Muscle layer of duodenum (tissue), 2 donors: Measurements from ENCODE around the gene SCGN.

ENCODE experiments used
- H3K27ac ChIP-seq: one replicate; pipeline ENCODE4 v1.7.0; 2013; ENCODE audit warnings: mild to moderate bottlenecking, low read length
- H3K27me3 ChIP-seq: one replicate; pipeline ENCODE4 v1.7.0; 2013; ENCODE audit warnings: low read depth, mild to moderate bottlenecking, control low read depth, low read length
- H3K36me3 ChIP-seq, 2 donors: one replicate each; pipeline ENCODE4 v1.7.0; 2013; ENCODE audit warnings: low read length in 2 of 2, control low read depth in 1 of 2, mild to moderate bottlenecking in 1 of 2; ENCODE audit not compliant: insufficient read depth in 2 of 2, control insufficient read depth in 1 of 2
- H3K4me1 ChIP-seq, 2 donors: one replicate each; pipeline ENCODE4 v1.7.0; 2013; ENCODE audit warnings: low read length in 2 of 2, mild to moderate bottlenecking in 2 of 2, control low read depth in 1 of 2, moderate library complexity in 1 of 2; ENCODE audit not compliant: insufficient read depth in 2 of 2, control insufficient read depth in 1 of 2
- H3K4me3 ChIP-seq, 2 donors: one replicate each; pipeline ENCODE4 v1.7.0; 2013; ENCODE audit warnings: low read length in 2 of 2, low read depth in 1 of 2, mild to moderate bottlenecking in 1 of 2
- H3K9me3 ChIP-seq, 2 donors: one replicate each; pipeline ENCODE4 v1.7.0; 2013; ENCODE audit warnings: low read length in 2 of 2, control low read depth in 1 of 2, mild to moderate bottlenecking in 1 of 2; ENCODE audit not compliant: control insufficient read depth in 1 of 2
- donor health status: healthy.

SCGN gene

DNA sequence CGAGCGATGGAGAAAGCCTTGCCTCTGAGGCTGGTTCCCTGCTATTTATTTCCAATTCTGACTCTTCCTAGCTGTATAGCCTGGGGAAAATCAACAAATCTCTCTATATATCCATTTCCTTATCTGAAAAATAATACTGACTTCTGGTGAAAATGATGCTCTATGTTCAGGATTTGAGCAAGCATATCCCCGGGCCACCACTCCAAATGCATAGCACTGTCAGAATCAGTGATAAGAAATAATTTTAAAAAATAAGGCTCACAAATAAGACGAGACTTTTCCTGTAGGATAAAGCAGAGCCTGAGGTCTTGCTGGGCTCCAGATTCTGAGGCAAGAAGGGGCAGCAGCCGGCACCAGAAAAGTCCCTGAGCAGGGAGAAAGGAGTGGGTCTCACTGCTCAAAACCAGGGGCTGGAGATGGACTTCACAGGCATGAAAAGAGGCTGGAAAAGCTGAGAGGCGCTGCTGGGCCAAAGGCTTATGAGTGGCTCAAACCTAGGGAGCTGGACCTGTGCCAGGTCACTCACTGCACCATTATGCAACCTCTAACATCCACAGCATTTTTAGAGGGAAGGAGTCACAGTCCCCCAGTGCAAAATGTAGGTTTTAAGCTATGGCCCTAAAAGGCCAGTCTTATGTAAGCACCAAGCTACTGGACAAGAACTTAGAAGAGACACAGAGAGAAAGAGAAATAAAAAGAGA lies 54.4 kb downstream of the SCGN start:
- no peaks in the 10 kb centered on the region for H3K36me3 ChIP-seq
- H3K9me3 ChIP-seq: no peaks in the 10 kb centered on the region
- no peaks in the 10 kb centered on the region for H3K4me1 ChIP-seq
- H3K27me3 ChIP-seq: no peaks in the 10 kb centered on the region
- H3K4me3 ChIP-seq: no peak overlapping the region
- no peak overlapping the region for H3K27ac ChIP-seq

DNA sequence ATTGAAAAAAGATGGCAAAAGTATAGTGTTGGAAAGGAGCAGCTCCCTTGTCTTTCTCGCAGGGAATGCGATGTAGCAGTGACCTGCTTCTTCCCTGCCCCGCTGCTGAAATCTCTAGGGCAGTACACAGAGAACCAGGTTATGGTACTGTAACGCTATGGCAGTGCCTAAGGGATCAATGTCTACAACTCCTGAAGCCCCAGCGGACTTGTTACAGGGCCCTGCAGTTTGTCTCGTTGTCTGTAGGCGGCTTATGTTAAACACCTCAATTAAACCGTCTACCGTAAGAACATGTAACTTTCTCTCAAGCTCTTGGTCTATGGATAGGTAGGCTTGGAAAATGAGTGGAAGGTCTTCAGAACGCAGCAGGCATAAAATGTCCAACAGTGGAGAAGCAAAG lies 57.7 kb downstream of the SCGN start:
- H3K9me3 ChIP-seq: no peaks in the 10 kb centered on the region
- H3K4me3 ChIP-seq: no peak overlapping the region
- no peaks in the 10 kb centered on the region for H3K4me1 ChIP-seq
- no peaks in the 10 kb centered on the region for H3K36me3 ChIP-seq
- no peaks in the 10 kb centered on the region for H3K27me3 ChIP-seq
- no peak overlapping the region for H3K27ac ChIP-seq

DNA sequence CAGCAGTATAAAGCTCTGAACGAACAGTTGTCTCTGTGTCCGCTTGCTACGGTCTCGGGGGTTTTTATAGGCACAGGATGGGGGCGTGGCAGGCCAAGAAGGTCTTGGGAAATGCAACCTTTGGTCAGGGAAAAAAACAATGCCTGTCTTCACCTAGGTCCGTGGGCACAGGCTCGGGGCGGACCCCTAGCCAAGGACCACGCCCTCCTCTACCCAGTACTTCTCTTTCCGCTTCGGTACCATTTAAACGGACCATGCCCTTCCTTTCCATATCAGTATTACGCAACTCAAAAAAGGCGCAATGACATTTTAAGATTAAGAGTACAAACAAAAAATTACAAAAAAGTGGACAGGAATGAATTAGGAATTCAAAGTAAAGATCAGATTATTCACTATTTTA lies 58.3 kb downstream of the SCGN start:
- no peak overlapping the region for H3K27ac ChIP-seq
- H3K27me3 ChIP-seq: no peaks in the 10 kb centered on the region
- H3K36me3 ChIP-seq: no peaks in the 10 kb centered on the region
- H3K9me3 ChIP-seq: no peaks in the 10 kb centered on the region
- no peak overlapping the region for H3K4me3 ChIP-seq
- no peaks in the 10 kb centered on the region for H3K4me1 ChIP-seq

DNA sequence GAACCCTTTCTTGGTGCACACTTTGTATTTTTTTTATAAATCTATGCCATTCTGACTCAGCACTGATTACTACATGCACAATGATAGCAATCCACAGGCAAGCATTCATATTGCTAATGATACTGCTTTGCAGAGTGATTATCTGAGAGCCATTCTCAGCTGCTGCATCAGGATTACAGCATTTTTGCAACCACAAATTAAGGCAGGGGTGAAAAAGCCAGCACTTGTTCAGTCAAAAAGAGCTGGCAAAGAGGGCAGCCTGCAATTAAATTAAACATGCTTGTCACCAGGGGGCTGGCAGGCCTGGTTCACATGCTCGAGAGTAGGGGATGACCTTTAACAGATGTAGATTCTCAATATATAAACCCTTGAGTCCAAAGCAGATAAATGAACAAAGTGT lies 61.8 kb downstream of the SCGN start:
- H3K27ac ChIP-seq: no peak overlapping the region
- H3K9me3 ChIP-seq: no peaks in the 10 kb centered on the region
- no peaks in the 10 kb centered on the region for H3K4me1 ChIP-seq
- no peaks in the 10 kb centered on the region for H3K27me3 ChIP-seq
- H3K36me3 ChIP-seq: no peaks in the 10 kb centered on the region
- no peak overlapping the region for H3K4me3 ChIP-seq

DNA sequence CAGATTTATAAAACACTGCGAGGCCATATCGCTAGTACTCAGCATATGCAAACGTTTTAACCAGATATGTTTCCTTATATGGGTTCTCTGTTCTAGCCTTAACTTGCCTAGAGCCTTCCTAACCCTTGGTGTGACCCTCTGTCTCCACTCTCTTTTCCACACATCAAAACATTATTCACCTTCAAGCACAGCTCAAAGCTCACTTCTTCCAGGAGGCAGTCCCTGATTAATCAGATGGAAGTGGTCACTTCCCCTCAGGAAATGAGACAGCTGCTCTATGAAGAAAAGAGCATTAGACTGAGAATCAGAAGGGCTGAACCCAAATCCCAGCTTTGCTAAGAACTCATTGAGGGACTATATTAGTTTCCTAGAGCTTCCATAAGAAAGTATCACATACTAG lies 62.8 kb downstream of the SCGN start:
- H3K4me1 ChIP-seq: no peaks in the 10 kb centered on the region
- H3K9me3 ChIP-seq: no peaks in the 10 kb centered on the region
- H3K27me3 ChIP-seq: no peaks in the 10 kb centered on the region
- no peak overlapping the region for H3K27ac ChIP-seq
- no peaks in the 10 kb centered on the region for H3K36me3 ChIP-seq
- no peak overlapping the region for H3K4me3 ChIP-seq

DNA sequence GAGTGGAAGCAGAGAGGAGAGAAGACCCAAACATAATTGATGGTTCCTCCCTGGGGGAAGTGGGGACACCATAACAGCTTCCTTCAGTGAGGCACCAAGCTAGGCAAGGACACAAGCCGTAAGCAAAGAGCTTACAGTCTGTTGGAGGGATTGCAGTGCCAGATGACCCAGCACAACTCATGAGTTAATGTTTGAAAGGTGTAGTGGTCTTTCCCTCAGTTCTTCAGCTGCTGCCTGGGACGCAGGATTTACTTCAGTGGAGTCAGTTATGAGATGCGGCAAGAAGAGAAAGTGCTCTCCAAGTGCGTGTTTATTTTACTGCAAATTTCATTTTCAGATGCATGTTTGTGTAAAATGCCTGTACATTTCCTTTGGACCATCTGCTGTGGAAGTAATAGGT lies 63.8 kb downstream of the SCGN start:
- H3K4me1 ChIP-seq: no peaks in the 10 kb centered on the region
- H3K9me3 ChIP-seq: no peaks in the 10 kb centered on the region
- no peak overlapping the region for H3K27ac ChIP-seq
- no peak overlapping the region for H3K4me3 ChIP-seq
- no peaks in the 10 kb centered on the region for H3K27me3 ChIP-seq
- no peaks in the 10 kb centered on the region for H3K36me3 ChIP-seq

DNA sequence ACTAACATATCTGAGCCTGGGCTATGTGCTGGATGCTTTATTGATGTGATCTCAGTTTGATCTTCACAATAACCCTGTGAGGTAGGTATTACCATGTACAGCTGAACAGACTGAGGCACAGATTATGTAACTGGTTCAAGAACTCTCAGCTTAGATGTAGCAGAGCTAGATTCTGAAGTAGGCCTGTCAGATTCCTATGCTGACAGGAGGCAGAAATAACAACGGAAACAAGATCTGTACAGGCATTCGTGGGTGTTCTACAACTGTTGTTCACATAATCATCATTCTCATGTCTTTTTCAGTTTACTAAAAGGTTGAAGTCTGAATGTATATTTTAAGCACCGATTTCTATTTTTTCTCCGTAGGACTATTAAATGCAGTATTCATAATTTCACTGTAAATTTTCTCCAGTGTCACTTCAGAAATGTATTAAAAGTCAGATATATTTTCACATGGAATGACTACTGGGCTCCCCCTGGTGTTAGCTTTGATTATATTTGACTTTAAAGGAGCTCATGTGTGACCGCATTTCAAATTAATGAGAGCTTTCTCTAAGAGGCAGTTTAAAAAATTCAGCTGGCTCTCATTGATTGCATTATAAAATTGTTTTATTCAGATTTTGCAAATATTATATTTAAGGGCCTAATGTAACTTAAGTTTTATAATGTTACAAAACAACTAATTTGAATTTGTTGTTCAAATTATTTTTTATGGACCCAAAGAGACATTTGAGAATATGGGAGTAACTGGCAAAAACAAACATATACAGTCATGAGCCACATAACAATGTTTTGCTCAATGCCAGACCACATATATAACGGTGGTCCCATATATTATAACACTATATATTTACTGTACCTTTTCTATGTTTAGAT lies 66.1 kb downstream of the SCGN start:
- no peak overlapping the region for H3K27ac ChIP-seq
- no peaks in the 10 kb centered on the region for H3K9me3 ChIP-seq
- H3K27me3 ChIP-seq: no peaks in the 10 kb centered on the region
- no peaks in the 10 kb centered on the region for H3K36me3 ChIP-seq
- no peak overlapping the region for H3K4me3 ChIP-seq
- H3K4me1 ChIP-seq: no peaks in the 10 kb centered on the region

DNA sequence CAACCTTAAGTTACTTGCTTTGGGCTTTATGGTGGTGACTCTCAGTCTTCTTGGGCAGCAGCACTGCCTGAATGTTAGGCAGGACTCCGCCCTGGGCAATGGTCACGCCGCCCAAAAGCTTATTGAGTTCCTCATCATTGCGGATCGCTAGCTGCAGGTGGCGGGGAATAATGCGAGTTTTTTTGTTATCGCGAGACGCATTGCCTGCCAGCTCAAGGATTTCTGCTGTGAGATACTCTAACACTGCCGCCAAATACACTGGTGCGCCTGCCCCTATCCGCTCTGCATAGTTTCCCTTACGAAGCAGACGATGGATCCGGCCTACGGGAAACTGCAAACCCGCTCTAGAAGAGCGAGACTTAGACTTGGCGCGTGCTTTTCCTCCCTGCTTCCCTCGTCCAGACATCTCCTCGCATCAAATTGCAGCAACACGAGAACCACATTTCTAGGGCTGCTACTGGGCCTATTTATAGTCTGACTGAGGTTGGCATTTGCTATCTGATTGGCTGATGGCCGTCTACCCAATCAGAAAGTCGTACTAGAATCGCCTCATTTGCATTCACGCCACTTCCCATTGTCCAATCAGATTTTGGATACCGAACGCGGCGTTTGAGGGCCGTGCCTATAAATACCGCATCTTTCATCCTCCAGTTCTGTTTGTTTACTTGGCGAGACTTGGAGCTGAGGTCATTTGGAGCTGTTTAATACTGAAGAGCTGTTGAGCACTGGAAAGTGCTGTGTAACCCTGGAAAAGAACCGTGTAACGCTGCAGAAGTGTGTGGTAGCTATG lies 74.3 kb downstream of the SCGN start:
- H3K9me3 ChIP-seq: no peaks in the 10 kb centered on the region
- no peaks in the 10 kb centered on the region for H3K36me3 ChIP-seq
- H3K27ac ChIP-seq: no peak overlapping the region
- H3K4me1 ChIP-seq: no peaks in the 10 kb centered on the region
- H3K27me3 ChIP-seq: no peaks in the 10 kb centered on the region
- H3K4me3 ChIP-seq: no peak overlapping the region

DNA sequence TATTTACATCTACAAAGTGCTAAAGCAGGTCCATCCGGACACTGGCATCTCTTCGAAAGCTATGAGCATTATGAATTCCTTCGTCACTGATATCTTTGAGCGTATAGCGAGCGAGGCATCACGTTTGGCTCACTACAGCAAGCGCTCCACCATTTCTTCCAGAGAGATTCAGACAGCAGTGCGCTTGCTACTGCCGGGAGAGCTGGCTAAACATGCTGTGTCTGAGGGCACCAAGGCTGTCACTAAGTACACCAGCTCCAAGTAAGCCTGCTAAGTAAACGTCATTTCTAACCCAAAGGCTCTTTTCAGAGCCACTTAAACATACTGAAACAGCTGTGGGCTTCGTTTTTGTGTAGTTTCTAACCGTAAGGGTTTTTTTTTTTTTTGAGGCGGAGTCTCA lies 75.0 kb downstream of the SCGN start:
- no peaks in the 10 kb centered on the region for H3K9me3 ChIP-seq
- no peaks in the 10 kb centered on the region for H3K27me3 ChIP-seq
- H3K4me3 ChIP-seq: no peak overlapping the region
- no peaks in the 10 kb centered on the region for H3K4me1 ChIP-seq
- no peaks in the 10 kb centered on the region for H3K36me3 ChIP-seq
- no peak overlapping the region for H3K27ac ChIP-seq

DNA sequence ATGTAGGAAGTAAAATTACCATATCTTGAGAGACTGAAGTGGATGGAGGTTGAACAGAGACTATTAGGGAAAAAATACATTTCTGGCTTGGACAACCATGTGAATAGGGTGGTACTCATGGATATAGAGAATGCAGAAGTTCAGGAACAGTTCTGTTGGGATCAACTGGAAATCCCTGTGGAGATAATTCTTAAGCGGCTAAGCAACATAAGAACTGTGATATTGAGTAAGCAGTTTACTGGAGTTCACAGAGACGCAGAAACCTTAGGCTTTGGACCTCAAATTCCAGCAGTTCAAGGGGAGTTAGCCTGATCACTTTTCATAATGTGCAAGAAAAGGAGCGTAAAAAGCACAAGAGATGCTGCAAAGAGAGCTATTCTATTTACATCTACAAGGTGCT lies 78.9 kb downstream of the SCGN start:
- Histone ChIP-seq H3K36me3 (no peaks in the 10 kb centered on the region), H3K4me1 (no peaks in the 10 kb centered on the region), H3K27me3 (peaks cover 6% of the 10 kb centered on the region), H3K27ac (no peak overlapping the region), H3K9me3 (no peaks in the 10 kb centered on the region), H3K4me3 (no peak overlapping the region)

DNA sequence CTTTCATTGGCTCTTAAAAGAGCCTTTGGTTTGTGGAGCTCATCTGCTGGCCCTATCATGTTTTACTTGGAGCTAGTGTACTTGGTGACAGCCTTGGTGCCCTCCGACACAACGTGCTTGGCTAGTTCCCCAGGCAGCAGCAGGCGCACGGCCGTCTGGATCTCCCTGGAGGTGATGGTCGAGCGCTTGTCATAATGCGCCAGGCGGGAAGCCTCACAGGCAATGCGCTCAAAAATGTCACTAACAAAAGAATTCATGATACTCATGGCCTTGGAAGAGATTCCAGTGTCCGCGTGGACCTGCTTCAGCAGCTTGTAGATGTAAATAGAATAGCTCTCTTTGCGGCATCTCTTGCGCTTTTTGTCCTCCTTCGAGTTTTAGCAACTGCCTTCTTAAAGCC lies 79.7 kb downstream of the SCGN start:
- no peaks in the 10 kb centered on the region for H3K9me3 ChIP-seq
- H3K4me1 ChIP-seq: no peaks in the 10 kb centered on the region
- peaks cover 6% of the 10 kb centered on the region for H3K27me3 ChIP-seq
- H3K36me3 ChIP-seq: no peaks in the 10 kb centered on the region
- H3K4me3 ChIP-seq: no peak overlapping the region
- no peak overlapping the region for H3K27ac ChIP-seq
